A673 (cell line): ENCODE measurements around the gene TARS2. TPM values are rescaled to one million over a fixed set of nuclear protein-coding genes. Genes with fewer than 3 reads are reported as not detected.

Experiments
- BruUV-seq: library from RNA; stranded (reverse); fragments of 400-500 nt; replicated peaks from 2 replicates; lab custom pipeline; 2021; lab: Mats Ljungman, UMichigan
- CTCF ChIA-PET: fragments of 300-600 bp; sonication (Branson Sonifier 250); formaldehyde crosslinking; loops from one replicate; lab custom pipeline; 2022; ENCODE audit warnings: antibody characterized with exemption; lab: Charles Lee
- POLR2A ChIA-PET: fragments of 300-600 bp; sonication (Branson Sonifier 250); formaldehyde crosslinking; loops from one replicate; lab custom pipeline; 2022; ENCODE audit warnings: antibody characterized with exemption; ENCODE audit not compliant: low non-redundant PET; lab: Charles Lee
- DNase-seq: peaks from one replicate; pipeline ENCODE4 v3.0.0-alpha.2; 2015; ENCODE audit warnings: low spot score
- H3K27ac ChIP-seq: fragments of 200-600 bp; sonication (generic); 2 replicates; pipeline ENCODE4 v1.5.1; 2016; ENCODE audit warnings: mixed run types, low read depth, mild to moderate bottlenecking, mixed read lengths, antibody characterized with exemption, low read length; ENCODE audit not compliant: poor library complexity, severe bottlenecking
- H3K27me3 ChIP-seq: fragments of 200-600 bp; sonication (generic); replicated peaks from 2 replicates; pipeline ENCODE4 v1.6.1; 2017; ENCODE audit warnings: mixed run types, low read depth, mild to moderate bottlenecking, mixed read lengths, antibody characterized with exemption, low read length; ENCODE audit not compliant: insufficient read depth, poor library complexity
- H3K36me3 ChIP-seq: fragments of 200-600 bp; sonication (generic); 2 replicates; pipeline ENCODE4 v1.6.1; 2016; ENCODE audit warnings: mixed run types, mild to moderate bottlenecking, mixed read lengths, antibody characterized with exemption, low read length; ENCODE audit not compliant: insufficient read depth, poor library complexity, severe bottlenecking
- H3K4me1 ChIP-seq: fragments of 200-600 bp; sonication (generic); 2 replicates; pipeline ENCODE4 v1.6.1; 2017; ENCODE audit warnings: mixed run types, mild to moderate bottlenecking, mixed read lengths, antibody characterized with exemption, low read length; ENCODE audit not compliant: insufficient read depth, poor library complexity, severe bottlenecking
- H3K4me3 ChIP-seq: fragments of 200-600 bp; sonication (generic); 2 replicates; pipeline ENCODE4 v1.5.1; 2016; ENCODE audit warnings: low read depth, mixed run types, mild to moderate bottlenecking, mixed read lengths, low read length; ENCODE audit not compliant: poor library complexity, severe bottlenecking
- H3K9me3 ChIP-seq: fragments of 200-600 bp; sonication (generic); 2 replicates; pipeline ENCODE4 v1.6.1; 2016; ENCODE audit warnings: mixed run types, low read depth, mild to moderate bottlenecking, mixed read lengths, antibody characterized with exemption, low read length; ENCODE audit not compliant: poor library complexity, severe bottlenecking
- EZH2 ChIP-seq: fragments of 200-600 bp; sonication (generic); IDR thresholded peaks from 2 replicates; pipeline ENCODE4 v1.6.1; 2017; ENCODE audit warnings: borderline replicate concordance, low read depth, mild to moderate bottlenecking, mixed read lengths, antibody characterized with exemption, low read length; ENCODE audit not compliant: poor library complexity, severe bottlenecking
- intact Hi-C: fragments of 100-400 bp; cut with micrococcal nuclease; formaldehyde crosslinking; loops from one replicate; pipeline ENCODE4 v1.10.0; 2022; ENCODE audit not compliant: unreplicated experiment
- total RNA-seq: library from RNA; stranded (reverse); gene quantifications from 2 replicates; pipeline ENCODE4 v1.2.3, GENCODE V29; 2021
- TF ChIP-seq, protein P1 (sequence below): fragments of 300-800, 200-600 bp; sonication (generic); conservative IDR thresholded peaks from 2 replicates; pipeline ENCODE4 v1.5.1; 2017; ENCODE audit warnings: low read depth, mild to moderate bottlenecking, antibody characterized with exemption, low read length, moderate library complexity, mixed read lengths

Gene TARS2
- total RNA-seq, 1 experiment from 2014 or later, result 32.0 TPM

DNA sequence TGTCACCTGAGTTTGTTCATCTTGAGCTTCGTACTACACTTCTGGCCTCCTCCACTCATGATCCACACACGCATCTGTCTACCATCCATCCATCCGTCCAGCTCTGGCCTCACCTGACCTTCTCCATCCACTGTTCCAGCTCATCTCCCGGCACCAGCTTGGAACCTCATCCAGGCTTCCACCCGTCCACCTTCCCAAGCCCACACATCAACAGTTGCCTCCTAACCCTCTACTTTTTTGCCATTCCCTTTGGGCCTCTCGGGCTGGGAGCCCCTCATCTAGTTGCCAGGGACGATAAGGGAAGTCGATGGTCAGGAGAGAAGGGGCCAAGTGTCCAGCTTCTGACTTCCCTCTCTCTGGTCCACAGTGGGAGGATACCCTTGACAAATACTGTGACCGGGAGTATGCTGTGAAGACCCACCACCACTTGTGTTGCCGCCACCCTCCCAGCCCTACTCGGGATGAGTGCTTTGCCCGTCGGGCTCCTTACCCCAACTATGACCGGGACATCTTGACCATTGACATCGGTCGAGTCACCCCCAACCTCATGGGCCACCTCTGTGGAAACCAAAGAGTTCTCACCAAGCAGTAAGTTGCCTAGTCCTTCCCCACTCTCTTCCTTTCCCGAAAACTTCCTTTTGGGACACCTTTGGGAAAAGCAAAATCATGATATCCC is 24.9 kb downstream of the TARS2 start:
- POLR2A ChIA-PET, result no interaction called here

DNA sequence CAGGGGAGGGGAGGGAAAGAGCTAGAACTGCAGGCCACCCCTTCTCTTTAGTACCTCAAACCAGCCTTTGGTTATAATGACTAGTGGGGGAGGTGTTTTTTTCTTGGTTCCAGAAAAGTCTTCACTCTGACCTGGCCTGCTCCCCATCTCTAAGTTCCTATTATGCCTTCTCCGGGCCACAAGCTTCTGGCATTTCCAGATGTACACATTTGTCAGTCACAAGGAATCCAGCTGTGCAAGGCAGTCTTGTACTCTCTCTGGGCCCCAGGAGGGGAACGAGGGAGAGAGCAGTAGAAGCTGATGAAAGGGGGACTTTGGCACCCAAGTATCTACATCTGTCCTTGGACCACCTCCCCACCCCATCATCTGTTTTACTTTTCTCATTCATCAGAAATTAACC is 25.6 kb downstream of the TARS2 start:
- no peak overlapping the region for H3K4me3 ChIP-seq
- peaks cover 11% of the 10 kb centered on the region for H3K4me1 ChIP-seq
- H3K27ac ChIP-seq, result no peak overlapping the region
- no peak for TF ChIP-seq EZH2
- TF ChIP-seq, protein P1, sequence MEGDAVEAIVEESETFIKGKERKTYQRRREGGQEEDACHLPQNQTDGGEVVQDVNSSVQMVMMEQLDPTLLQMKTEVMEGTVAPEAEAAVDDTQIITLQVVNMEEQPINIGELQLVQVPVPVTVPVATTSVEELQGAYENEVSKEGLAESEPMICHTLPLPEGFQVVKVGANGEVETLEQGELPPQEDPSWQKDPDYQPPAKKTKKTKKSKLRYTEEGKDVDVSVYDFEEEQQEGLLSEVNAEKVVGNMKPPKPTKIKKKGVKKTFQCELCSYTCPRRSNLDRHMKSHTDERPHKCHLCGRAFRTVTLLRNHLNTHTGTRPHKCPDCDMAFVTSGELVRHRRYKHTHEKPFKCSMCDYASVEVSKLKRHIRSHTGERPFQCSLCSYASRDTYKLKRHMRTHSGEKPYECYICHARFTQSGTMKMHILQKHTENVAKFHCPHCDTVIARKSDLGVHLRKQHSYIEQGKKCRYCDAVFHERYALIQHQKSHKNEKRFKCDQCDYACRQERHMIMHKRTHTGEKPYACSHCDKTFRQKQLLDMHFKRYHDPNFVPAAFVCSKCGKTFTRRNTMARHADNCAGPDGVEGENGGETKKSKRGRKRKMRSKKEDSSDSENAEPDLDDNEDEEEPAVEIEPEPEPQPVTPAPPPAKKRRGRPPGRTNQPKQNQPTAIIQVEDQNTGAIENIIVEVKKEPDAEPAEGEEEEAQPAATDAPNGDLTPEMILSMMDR, result no peak
- no peaks in the 10 kb centered on the region for H3K27me3 ChIP-seq
- H3K9me3 ChIP-seq, result no peaks in the 10 kb centered on the region
- intact Hi-C loops, result no loop called here
- ChIA-PET POLR2A (no interaction called here), CTCF (no interaction called here)
- H3K36me3 ChIP-seq, result peaks cover 4% of the 10 kb centered on the region
- no peak for DNase-seq
- no TSS peak for BruUV-seq

More for the DNA sequence above, 24.9 kb downstream of the TARS2 start:
- Histone ChIP-seq H3K4me3 (no peak overlapping the region), H3K36me3 (peaks cover 4% of the 10 kb centered on the region), H3K27me3 (no peaks in the 10 kb centered on the region), H3K4me1 (peaks cover 15% of the 10 kb centered on the region), H3K9me3 (no peaks in the 10 kb centered on the region), H3K27ac (no peak overlapping the region)
- intact Hi-C loops, result no loop called here
- CTCF ChIA-PET, result no interaction called here
- no TSS peak for BruUV-seq
- TF ChIP-seq, protein P1, result no peak
- no peak for TF ChIP-seq EZH2
- DNase-seq, result no peak

DNA sequence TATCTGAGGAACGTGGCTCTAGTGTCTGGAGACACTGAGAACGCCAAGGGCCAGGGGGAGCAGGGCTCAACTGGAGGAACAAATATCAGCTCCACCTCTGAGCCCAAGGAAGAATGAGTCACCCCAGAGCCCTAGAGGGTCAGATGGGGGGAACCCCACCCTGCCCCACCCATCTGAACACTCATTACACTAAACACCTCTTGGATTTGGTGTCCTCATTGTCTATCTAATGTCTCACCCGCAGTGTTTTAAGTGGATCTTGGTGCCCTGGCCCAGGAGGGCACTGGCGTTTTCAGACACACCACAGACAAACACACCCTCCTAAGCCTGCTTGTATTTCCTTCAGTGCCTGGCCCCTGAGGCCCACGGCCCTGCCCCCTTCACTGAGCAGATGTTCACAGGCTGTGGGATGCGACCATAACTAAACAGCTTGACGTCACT is 26.2 kb downstream of the TARS2 start:
- no TSS peak for BruUV-seq
- intact Hi-C loops, result no loop called here
- TF ChIP-seq, protein P1, result no peak
- TF ChIP-seq EZH2, result no peak
- peaks cover 4% of the 10 kb centered on the region for H3K36me3 ChIP-seq
- ChIA-PET POLR2A (no interaction called here), CTCF (no interaction called here)
- no peaks in the 10 kb centered on the region for H3K9me3 ChIP-seq
- DNase-seq, result no peak
- peaks cover 6% of the 10 kb centered on the region for H3K4me1 ChIP-seq
- no peaks in the 10 kb centered on the region for H3K27me3 ChIP-seq
- no peak overlapping the region for H3K27ac ChIP-seq
- H3K4me3 ChIP-seq, result no peak overlapping the region
